ENCODE data around the gene CPD.

The CPD gene

GRCh38 chr17:30519166-30519565, 140.4 kb downstream of the CPD start:
- DNase-seq, result no peak

Data from activated CD4-positive, alpha-beta T cell treated with anti-CD3 and anti-CD28 coated beads, Interleukin-2, amount 50 U/mL, for 4 hours (primary cell).